IMR-90 (cell line): ENCODE results near the gene ANKRD55. TPM values are rescaled to one million over a fixed set of nuclear protein-coding genes. Genes with fewer than 3 reads are reported as not detected.

Source experiments
- ATAC-seq: fragments of 200-7000 bp; cut with Tn5 transposase; 2 replicates; pipeline ENCODE4 v1.9.1; 2020; ENCODE audit warnings: low read depth, mild to moderate bottlenecking, moderate library complexity
- BruUV-seq: library from RNA; stranded (reverse); fragments of 400-500 nt; replicated peaks from 2 replicates; lab custom pipeline; 2021; lab: Mats Ljungman, UMichigan
- CTCF ChIA-PET: fragments of 300-600 bp; formaldehyde crosslinking; extraction: SDS; loops from one replicate; lab custom pipeline; 2021; ENCODE audit warnings: antibody characterized with exemption; lab: Yijun Ruan, JAX
- POLR2A ChIA-PET: fragments of 300-600 bp; sonication (Branson Sonifier 250); formaldehyde crosslinking; loops from one replicate; lab custom pipeline; 2022; ENCODE audit warnings: antibody characterized with exemption; ENCODE audit not compliant: unreplicated experiment; lab: Charles Lee
- DNase-seq: peaks from one replicate; pipeline ENCODE4 v3.0.0; 2013
- H2AFZ ChIP-seq: replicated peaks from 2 replicates; pipeline ENCODE3; 2013; ENCODE audit warnings: low read length, mild to moderate bottlenecking; ENCODE audit not compliant: poor library complexity
- H2AK5ac ChIP-seq: 2 replicates; pipeline ENCODE4 v1.6.1; 2013; ENCODE audit warnings: low read depth, low read length, inconsistent platforms
- H2AK9ac ChIP-seq: replicated peaks from 2 replicates; pipeline ENCODE3; 2013; ENCODE audit warnings: mild to moderate bottlenecking, low read depth, low read length, moderate library complexity; ENCODE audit not compliant: poor library complexity
- H2BK120ac ChIP-seq: 2 replicates; pipeline ENCODE4 v1.6.1; 2013; ENCODE audit warnings: low read depth, low read length, inconsistent platforms
- H2BK15ac ChIP-seq: 3 replicates; pipeline ENCODE4 v1.6.1; 2013; ENCODE audit warnings: low read depth, low read length, inconsistent platforms
- H2BK20ac ChIP-seq: 2 replicates; pipeline ENCODE4 v1.6.1; 2013; ENCODE audit warnings: low read depth, mild to moderate bottlenecking, inconsistent platforms, low read length, moderate library complexity
- H2BK5ac ChIP-seq: 2 replicates; pipeline ENCODE4 v1.6.1; 2013; ENCODE audit warnings: mild to moderate bottlenecking, low read depth, low read length, inconsistent platforms; ENCODE audit not compliant: poor library complexity, severe bottlenecking
- H3K14ac ChIP-seq: replicated peaks from 2 replicates; pipeline ENCODE4 v1.6.1; 2013; ENCODE audit warnings: low read depth, low read length, inconsistent platforms
- H3K18ac ChIP-seq: 2 replicates; pipeline ENCODE4 v1.6.1; 2013; ENCODE audit warnings: low read depth, low read length, control low read depth
- H3K23ac ChIP-seq: 2 replicates; pipeline ENCODE4 v1.6.1; 2013; ENCODE audit warnings: low read depth, low read length, inconsistent platforms
- H3K27ac ChIP-seq: 2 replicates; pipeline ENCODE4 v1.5.1; 2013; ENCODE audit warnings: mild to moderate bottlenecking, control low read depth, low read length; ENCODE audit not compliant: insufficient read depth
- H3K27me3 ChIP-seq: 2 replicates; pipeline ENCODE4 v1.6.1; 2013; ENCODE audit warnings: low read length; ENCODE audit not compliant: control insufficient read depth, insufficient read depth
- H3K36me3 ChIP-seq: 2 replicates; pipeline ENCODE4 v1.6.1; 2013; ENCODE audit warnings: low read length, mixed read lengths; ENCODE audit not compliant: control insufficient read depth, insufficient read depth
- H3K4ac ChIP-seq: 2 replicates; pipeline ENCODE4 v1.6.1; 2013; ENCODE audit warnings: low read depth, low read length, inconsistent platforms
- H3K4me1 ChIP-seq: 2 replicates; pipeline ENCODE4 v1.6.1; 2013; ENCODE audit warnings: low read length, mixed read lengths; ENCODE audit not compliant: control insufficient read depth, insufficient read depth
- H3K4me2 ChIP-seq: 2 replicates; pipeline ENCODE4 v1.6.1; 2013; ENCODE audit warnings: low read depth, mild to moderate bottlenecking, control low read depth, low read length, moderate library complexity
- H3K4me3 ChIP-seq: 2 replicates; pipeline ENCODE4 v1.5.1; 2013; ENCODE audit warnings: low read depth, mild to moderate bottlenecking, control low read depth, low read length, moderate library complexity; ENCODE audit not compliant: insufficient read depth
- H3K56ac ChIP-seq: 2 replicates; pipeline ENCODE4 v1.6.1; 2013; ENCODE audit warnings: low read length, inconsistent platforms; ENCODE audit not compliant: insufficient read depth; ENCODE audit errors: extremely low read depth
- H3K79me1 ChIP-seq, 2 experiments: 2 replicates each; pipeline ENCODE4 v1.6.1; 2013; ENCODE audit warnings: low read length in 2 of 2, inconsistent platforms in 1 of 2, low read depth in 1 of 2
- H3K9ac ChIP-seq: 2 replicates; pipeline ENCODE4 v1.6.1; 2013; ENCODE audit warnings: low read depth, low read length, control low read depth
- H3K9me1 ChIP-seq: 2 replicates; pipeline ENCODE4 v1.6.1; 2013; ENCODE audit warnings: low read length, inconsistent platforms; ENCODE audit not compliant: insufficient read depth
- H3K9me3 ChIP-seq: 2 replicates; pipeline ENCODE4 v1.6.1; 2013; ENCODE audit warnings: low read length; ENCODE audit not compliant: control insufficient read depth, insufficient read depth
- H4K20me1 ChIP-seq: 2 replicates; pipeline ENCODE4 v1.6.1; 2013; ENCODE audit warnings: low read length, inconsistent platforms; ENCODE audit not compliant: insufficient read depth
- H4K5ac ChIP-seq: 2 replicates; pipeline ENCODE4 v1.6.1; 2013; ENCODE audit warnings: mild to moderate bottlenecking, low read depth, low read length, control low read depth
- H4K8ac ChIP-seq, 2 experiments: 2 replicates each; pipeline ENCODE4 v1.6.1; 2013; ENCODE audit warnings: low read depth in 2 of 2, low read length in 2 of 2, control low read depth in 1 of 2, inconsistent platforms in 1 of 2
- H4K91ac ChIP-seq: 2 replicates; pipeline ENCODE4 v1.6.1; 2013; ENCODE audit warnings: low read depth, low read length, inconsistent platforms; ENCODE audit not compliant: insufficient read depth
- BHLHE40 ChIP-seq: fragments of 150-350 bp; IDR thresholded peaks from 2 replicates; pipeline ENCODE4 v1.6.1; 2016; ENCODE audit warnings: mild to moderate bottlenecking, low read depth, low read length
- CEBPB ChIP-seq: IDR thresholded peaks from 2 replicates; pipeline ENCODE4 v1.6.1; 2012; ENCODE audit warnings: low read depth, low read length, improper control_type of control experiment
- CHD1 ChIP-seq: IDR thresholded peaks from 2 replicates; pipeline ENCODE4 v1.6.1; 2012; ENCODE audit warnings: low read depth, low read length, improper control_type of control experiment
- CTCF ChIP-seq: conservative IDR thresholded peaks from 2 replicates; pipeline ENCODE4 v1.5.1; 2012; ENCODE audit warnings: mild to moderate bottlenecking, low read depth, low read length, improper control_type of control experiment
- ELK1 ChIP-seq: fragments of 150-350 bp; IDR thresholded peaks from 2 replicates; pipeline ENCODE4 v1.6.1; 2016; ENCODE audit warnings: low read depth, mild to moderate bottlenecking, low read length, moderate library complexity, borderline replicate concordance
- MAFK ChIP-seq: IDR thresholded peaks from 2 replicates; pipeline ENCODE4 v1.6.1; 2012; ENCODE audit warnings: low read depth, low read length, improper control_type of control experiment
- MAZ ChIP-seq: IDR thresholded peaks from 2 replicates; pipeline ENCODE4 v1.6.1; 2012; ENCODE audit warnings: low read depth, mild to moderate bottlenecking, low read length, improper control_type of control experiment, moderate library complexity, borderline replicate concordance
- POLR2A ChIP-seq: IDR thresholded peaks from 2 replicates; pipeline ENCODE4 v1.6.1; 2012; ENCODE audit warnings: mild to moderate bottlenecking, low read depth, low read length
- RAD21 ChIP-seq: IDR thresholded peaks from 2 replicates; pipeline ENCODE4 v1.6.1; 2012; ENCODE audit warnings: low read length, improper control_type of control experiment
- RCOR1 ChIP-seq: IDR thresholded peaks from 2 replicates; pipeline ENCODE4 v1.6.1; 2012; ENCODE audit warnings: mild to moderate bottlenecking, low read length, improper control_type of control experiment; ENCODE audit not compliant: insufficient replicate concordance
- RFX5 ChIP-seq: IDR thresholded peaks from 2 replicates; pipeline ENCODE4 v1.8.0; 2012; ENCODE audit warnings: low read depth, mild to moderate bottlenecking, low read length, moderate library complexity
- SMC3 ChIP-seq: fragments of 150-350 bp; IDR thresholded peaks from 2 replicates; pipeline ENCODE4 v1.6.1; 2016; ENCODE audit warnings: low read depth, mild to moderate bottlenecking, antibody characterized with exemption, low read length, moderate library complexity
- USF2 ChIP-seq: fragments of 150-350 bp; IDR thresholded peaks from 2 replicates; pipeline ENCODE4 v1.6.1; 2017; ENCODE audit warnings: mild to moderate bottlenecking, antibody characterized with exemption, low read length, low read depth
- WGBS, 2 experiments: methylation state at CpG; one replicate each; pipeline versions ENCODE4 v1.1.5 to v1.1.7; 2013; ENCODE audit warnings: missing lambda C conversion rate in 2 of 2; ENCODE audit not compliant: insufficient read length in 1 of 2; ENCODE audit errors: extremely low coverage in 2 of 2; 5-methylcytosine and 5-hydroxymethylcytosine counted together
- dilution Hi-C: fragments of 300-500 bp; cut with HindIII; formaldehyde crosslinking; loops from one replicate; pipeline ENCODE4 v1.14.3; 2018; ENCODE audit warnings: low sequenced_read_pairs; ENCODE audit not compliant: unreplicated experiment
- in situ Hi-C: fragments of 300-500 bp; cut with MboI; formaldehyde crosslinking; loops from 3 replicates; pipeline ENCODE4 v1.14.3; 2019; ENCODE audit warnings: low sequenced_read_pairs, inconsistent platforms, mixed read lengths
- intact Hi-C: fragments of 100-400 bp; cut with micrococcal nuclease; formaldehyde crosslinking; loops from 2 replicates; pipeline ENCODE4 v1.10.0; 2022
- polyA plus RNA-seq, 3 experiments: library from polyadenylated mRNA; depleted of rRNA; stranded (reverse); fragments of >200 nt; gene quantifications; 2 replicates each; pipeline ENCODE4 v1.2.3, GENCODE V29; 2012; ENCODE audit warnings: low replicate concordance in 1 of 3
- total RNA-seq: library from RNA; depleted of rRNA; stranded (reverse); fragments of >200 nt; gene quantifications from 2 replicates; pipeline ENCODE4 v1.2.3, GENCODE V29; 2012

Gene ANKRD55
- total and polyA plus RNA-seq, 2 of the 4 experiments (the other 2 are of a cell fraction): not detected

GRCh38 chr5:56250011-56250410, 16.9 kb upstream of the ANKRD55 start:
- no peak for TF ChIP-seq RFX5
- no peak for TF ChIP-seq MAZ
- TF ChIP-seq RCOR1: no peak
- TF ChIP-seq USF2: no peak
- no peak for TF ChIP-seq ELK1
- TF ChIP-seq POLR2A: no peak
- TF ChIP-seq SMC3: no peak
- TF ChIP-seq MAFK: no peak
- TF ChIP-seq RAD21: no peak
- no peak for TF ChIP-seq CTCF
- no peak for TF ChIP-seq CHD1
- no peak for TF ChIP-seq CEBPB
- TF ChIP-seq BHLHE40: no peak
- H3K4me1 ChIP-seq: peaks cover 2% of the 10 kb centered on the region; the same call in 1 of the 2 replicates
- in situ Hi-C loops (loop anchor here (25.0 kb wide), 1 partner anchor 962 kb away; no protein-coding TSS in a partner anchor), dilution Hi-C loops (no loop called here), intact Hi-C loops (no loop called here)
- H3K9ac ChIP-seq: no peak overlapping the region
- ChIA-PET POLR2A (no interaction called here), CTCF (no interaction called here)
- H3K9me1 ChIP-seq: no peaks in the 10 kb centered on the region
- no peak overlapping the region for H3K23ac ChIP-seq
- no peak overlapping the region for H3K4me3 ChIP-seq
- H2AK5ac ChIP-seq: no peak overlapping the region
- no peaks in the 10 kb centered on the region for H4K20me1 ChIP-seq
- H2AFZ ChIP-seq: no peak overlapping the region
- H2AK9ac ChIP-seq: no peak overlapping the region
- H3K79me1 ChIP-seq: no peaks in the 10 kb centered on the region
- whole genome bisulfite sequencing, 2 experiments: no CpG with 5 or more reads among the region's 3 CpGs
- no peaks in the 10 kb centered on the region for H3K36me3 ChIP-seq
- no peak overlapping the region for H4K5ac ChIP-seq
- BruUV-seq: no TSS peak
- DNase-seq (no peak), ATAC-seq (no peak)
- no peak overlapping the region for H3K4me2 ChIP-seq
- no peak overlapping the region for H3K14ac ChIP-seq
- no peak overlapping the region for H2BK15ac ChIP-seq
- H3K4ac ChIP-seq: no peak overlapping the region
- no peak overlapping the region for H2BK120ac ChIP-seq
- no peak overlapping the region for H3K18ac ChIP-seq
- no peaks in the 10 kb centered on the region; the same call in 1 of the 2 replicates for H3K9me3 ChIP-seq
- no peak overlapping the region for H2BK5ac ChIP-seq
- H2BK20ac ChIP-seq: no peak overlapping the region
- no peak overlapping the region for H3K56ac ChIP-seq
- H3K27me3 ChIP-seq: no peaks in the 10 kb centered on the region
- H4K91ac ChIP-seq: no peak overlapping the region
- H3K27ac ChIP-seq: no peak overlapping the region
- H4K8ac ChIP-seq: no peak overlapping the region
